ENCODE measurements around the gene SMCHD1.
A peak's percentile ranks its signal among the peaks of the same experiment; 100 is the strongest.
"Not testable (repeated sequence)": the region's sequence is repeated elsewhere in the genome, so short reads cannot be mapped to it uniquely, and the experiment has no call there.

The SMCHD1 gene

DNA sequence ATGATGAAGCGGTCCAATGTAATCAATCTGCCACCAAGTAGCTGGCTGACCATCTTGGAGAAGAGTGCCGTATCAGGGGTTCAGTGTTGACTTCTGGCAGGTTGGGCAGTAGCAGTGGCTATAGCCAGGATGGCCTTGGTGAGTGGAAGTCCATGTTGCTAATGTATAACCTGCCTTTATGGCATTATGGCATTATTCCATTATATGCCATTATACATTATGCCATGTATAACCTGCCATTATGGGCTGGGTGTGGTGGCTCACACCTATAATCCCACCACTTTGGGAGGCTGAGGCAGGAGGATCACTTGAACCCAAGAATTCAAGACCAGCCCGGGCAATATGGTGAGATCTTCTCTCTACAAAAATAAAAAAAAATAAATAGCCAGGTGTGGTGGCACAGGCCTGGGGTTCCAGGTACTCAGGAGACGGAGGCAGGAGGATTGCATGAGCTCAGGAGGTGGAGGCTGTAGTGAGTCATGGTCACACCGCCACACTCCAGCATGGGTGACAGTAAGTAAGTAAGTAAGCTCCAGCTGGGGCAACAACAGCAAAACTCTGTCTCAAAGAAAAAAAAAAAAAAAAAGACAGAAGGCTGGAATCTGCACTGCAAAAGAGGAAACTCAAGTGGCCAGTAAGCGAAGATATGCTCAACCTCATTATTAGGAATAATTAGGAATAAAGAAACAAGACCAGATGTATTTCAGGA lies 166.8 kb downstream of the SMCHD1 start:
- DNase-seq: no peak

DNA sequence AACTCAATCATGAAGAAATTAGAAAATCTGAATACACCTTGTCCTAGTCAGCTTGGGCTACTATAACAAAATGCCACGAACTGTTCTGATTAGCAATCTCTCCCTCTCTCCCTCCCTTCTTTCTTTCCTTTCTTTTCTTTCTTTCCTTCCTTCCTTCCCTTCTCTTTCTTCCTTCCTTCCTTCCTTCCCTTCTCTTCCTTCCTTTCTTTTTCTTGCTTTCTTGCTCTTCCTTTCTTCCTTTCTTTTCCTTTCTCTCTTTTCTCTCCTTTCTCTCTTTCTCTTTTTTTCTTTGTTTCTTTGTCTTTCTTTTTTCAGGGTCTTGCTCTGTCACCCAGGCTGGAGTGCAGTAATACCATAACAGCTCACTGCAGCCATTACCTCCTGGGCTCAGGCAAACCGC lies 167.7 kb downstream of the SMCHD1 start:
- no peak for DNase-seq

DNA sequence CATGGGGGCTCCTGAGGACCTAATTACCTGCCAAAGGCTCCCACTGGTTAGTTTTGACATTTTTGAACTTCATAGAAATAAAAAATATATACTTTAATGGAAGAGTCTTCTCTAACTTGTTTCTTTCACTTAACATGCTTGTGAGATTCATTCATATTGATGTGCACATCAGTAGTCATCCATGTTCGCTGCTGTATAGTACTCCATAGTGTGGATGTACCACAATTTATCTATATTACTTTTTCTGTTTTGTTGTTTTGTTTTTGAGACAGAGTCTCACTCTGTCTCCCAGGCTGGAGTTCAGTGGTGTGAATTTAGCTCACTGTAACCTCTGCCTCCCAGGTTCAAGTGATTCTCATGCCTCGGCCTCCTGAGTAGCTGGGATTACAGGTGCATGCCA lies 168.4 kb downstream of the SMCHD1 start:
- DNase-seq: no peak

DNA sequence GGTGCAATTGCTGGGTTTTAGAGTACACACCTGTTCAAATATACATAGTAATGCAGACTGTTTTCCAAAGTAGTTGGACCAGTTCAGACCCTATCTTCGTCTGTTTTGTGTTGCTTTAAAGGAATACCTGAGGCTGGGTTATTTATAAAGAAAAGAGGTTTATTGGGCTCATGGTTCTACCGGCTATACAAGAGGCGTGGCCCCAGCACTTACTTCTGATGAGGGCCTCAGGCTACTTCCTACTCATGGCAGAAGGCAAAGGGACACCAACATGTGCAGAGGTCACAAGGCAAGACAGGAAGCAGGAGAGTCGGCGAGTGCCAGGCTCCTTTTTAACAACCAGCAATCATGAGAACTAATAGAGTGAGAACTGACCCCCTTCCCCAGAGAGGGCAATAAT lies 169.3 kb downstream of the SMCHD1 start:
- no peak for DNase-seq

DNA sequence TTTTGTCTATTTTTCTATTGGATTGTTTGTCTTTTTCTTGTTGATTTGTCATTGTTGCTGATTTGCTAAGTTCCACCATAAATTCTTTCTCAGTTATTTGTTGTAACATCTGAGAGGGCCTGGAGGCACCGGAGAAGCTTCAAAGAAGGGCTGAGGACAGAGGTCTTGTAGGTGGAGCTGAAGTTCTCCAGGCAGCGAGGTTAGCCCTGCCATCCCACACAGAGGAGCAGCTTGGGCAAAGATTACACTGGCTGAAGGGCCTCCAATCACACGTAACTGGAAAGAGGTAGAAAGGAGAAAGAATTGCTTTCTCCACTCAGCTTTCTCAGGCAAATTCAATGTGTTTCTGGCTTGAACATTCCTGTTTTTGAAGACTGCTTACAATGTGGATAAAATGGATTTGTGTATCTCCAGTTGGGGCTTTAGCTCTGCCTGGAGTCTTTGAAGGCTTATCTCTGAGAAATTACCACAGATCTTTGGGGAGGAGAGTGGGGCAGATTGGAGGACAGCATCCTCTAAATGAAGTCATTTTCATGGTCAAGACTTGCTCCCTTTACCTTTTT lies 170.2 kb downstream of the SMCHD1 start:
- no peak for DNase-seq

DNA sequence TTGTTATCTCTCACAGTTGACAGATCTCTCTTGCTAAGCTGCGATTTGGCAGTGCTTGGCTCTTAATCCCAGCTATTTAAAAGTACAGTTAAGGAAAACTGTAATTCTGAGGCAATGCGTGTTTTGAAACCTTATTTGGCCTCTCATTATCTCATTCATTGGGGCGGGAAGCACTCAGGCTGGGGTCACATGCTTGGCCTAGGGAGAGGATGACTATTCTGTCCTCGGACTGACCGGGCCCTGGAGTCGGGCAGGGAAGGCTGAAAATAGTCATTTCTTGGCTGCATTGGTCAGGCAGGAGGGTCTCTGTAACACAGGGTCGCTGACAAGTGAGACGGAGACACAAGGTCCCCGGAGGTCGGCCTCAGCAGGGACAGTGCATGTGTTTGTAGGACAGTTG lies 171.1 kb downstream of the SMCHD1 start:
- no peak for DNase-seq

DNA sequence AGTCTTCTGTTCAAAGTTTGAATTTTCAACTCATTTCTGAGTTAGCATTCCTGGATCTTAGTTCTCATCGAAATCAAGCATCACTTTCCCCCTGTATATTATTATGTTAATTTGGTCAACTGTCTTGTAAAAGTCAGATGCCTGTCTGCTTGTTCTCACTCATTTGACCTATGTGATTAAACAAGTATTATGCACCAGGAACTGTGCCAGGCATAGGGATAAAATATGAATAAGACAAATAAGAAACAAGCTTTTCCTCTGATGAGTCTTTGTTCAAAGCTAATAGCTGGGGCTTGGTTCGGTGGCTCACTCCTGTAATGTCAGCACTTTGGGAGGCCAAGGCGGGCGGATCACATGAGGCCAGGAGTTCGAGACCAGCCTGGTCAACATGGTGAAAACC lies 171.5 kb downstream of the SMCHD1 start:
- no peak for DNase-seq

DNA sequence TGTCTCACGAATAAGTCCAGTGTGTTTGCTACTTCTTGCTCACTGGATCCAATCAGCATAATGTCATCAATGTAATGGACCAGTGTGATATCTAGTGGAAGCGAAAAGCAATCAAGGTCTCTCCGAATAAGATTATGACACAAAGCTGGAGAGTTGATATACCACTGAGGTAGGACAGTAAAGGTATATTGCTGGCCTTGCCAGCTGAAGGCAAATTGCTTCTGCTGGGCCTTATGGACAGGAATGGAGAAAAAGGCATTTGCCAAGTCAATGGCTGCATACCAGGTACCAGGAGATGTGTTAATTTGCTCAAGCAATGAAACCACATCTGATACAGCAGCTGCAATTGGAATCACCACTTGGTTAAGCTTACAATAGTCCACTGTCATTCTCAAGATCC lies 180.6 kb downstream of the SMCHD1 start:
- DNase-seq: not testable (repeated sequence)

DNA sequence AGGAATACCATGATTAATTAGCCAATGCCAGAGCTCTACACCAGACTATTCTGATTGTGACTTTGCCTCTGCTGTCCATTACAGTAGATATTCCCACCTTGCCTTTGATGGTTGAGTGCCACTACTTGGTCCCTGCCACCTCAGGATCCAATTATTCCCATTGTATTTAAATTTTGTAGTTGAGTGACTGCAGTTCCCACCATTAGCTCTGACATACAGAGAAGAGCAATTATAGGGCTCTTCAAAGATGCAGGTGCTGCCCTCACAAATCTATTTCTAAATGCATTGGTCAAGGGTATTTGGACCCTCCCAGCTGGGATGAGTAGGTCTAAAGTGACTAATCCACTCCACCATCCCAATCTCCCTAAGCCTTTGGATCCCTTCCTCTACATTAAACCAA lies 181.8 kb downstream of the SMCHD1 start:
- not testable (repeated sequence) for DNase-seq

DNA sequence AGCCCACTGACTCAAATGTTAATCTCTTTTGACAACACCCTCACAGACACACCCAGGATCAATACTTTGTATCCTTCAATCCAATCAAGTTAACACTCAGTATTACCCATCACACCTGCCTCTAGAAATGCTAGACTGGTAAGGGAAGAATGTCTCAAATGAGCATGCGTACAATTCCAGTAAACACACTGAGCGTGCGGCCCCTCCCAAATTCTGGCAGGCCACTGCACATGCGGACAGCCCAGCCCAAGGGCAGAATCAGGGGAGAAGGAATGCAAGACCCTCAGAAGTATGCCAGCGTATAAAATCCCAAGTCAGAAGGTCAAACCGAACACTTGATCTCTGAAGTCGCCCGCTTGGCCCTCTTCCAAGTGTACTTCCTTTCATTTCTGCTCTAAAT lies 183.7 kb downstream of the SMCHD1 start:
- no peak for DNase-seq

DNA sequence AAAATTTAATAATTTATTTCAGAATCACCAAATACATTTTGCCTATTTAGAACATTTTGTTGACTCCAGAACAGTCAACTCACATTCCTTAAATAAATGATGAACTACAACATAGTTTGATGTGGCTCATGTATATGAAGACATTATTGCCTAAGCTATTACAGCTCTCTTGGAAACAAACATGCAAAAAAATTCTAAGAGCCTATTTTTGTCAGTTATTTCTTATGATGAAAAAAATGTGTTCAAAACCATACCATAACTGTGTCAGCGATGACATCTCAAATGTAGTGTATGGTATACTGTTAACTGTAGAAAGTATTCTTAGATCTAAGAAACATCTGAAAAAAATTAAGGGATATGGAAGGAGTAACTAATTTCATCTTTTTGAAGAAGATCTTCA lies 185.0 kb downstream of the SMCHD1 start:
- no peak for DNase-seq

DNA sequence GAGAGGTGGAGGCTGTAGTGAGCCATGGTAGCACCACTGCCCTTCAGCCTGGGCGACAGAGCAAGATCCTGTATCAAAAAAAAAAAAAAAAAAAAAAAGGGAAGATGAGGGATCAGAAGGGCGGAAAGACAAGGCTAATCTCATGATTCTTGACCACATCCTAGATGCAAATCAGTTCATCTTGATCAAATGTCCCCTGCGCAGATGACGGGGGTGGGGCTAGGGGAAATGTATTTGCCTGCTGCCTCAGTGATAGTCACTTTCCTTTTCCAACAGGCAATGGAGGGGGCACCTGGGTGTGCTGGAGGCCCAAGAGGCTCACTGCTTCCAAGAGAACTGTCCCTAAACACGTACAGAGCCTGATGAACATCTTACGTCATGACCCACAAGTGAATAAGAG lies 187.6 kb downstream of the SMCHD1 start:
- DNase-seq: no peak

DNA sequence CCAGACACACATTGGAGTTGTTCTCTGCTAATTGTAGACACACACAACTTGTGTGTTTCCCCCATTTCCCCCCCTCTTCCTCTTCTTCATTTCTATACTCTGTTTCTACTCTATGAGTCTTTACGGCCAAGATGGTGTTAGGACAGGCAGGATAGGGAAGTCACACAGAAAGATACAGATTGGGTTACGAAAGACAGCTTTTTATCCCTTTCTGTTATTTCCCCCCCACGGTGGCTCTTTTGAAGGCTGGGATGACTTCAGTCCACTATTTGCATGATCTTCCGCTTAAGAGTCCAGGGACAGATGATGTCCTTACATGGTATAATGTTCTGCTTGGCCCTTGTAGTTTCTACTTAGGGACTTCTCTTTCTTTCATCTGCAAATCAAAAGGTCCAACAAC lies 189.6 kb downstream of the SMCHD1 start:
- no peak for DNase-seq

DNA sequence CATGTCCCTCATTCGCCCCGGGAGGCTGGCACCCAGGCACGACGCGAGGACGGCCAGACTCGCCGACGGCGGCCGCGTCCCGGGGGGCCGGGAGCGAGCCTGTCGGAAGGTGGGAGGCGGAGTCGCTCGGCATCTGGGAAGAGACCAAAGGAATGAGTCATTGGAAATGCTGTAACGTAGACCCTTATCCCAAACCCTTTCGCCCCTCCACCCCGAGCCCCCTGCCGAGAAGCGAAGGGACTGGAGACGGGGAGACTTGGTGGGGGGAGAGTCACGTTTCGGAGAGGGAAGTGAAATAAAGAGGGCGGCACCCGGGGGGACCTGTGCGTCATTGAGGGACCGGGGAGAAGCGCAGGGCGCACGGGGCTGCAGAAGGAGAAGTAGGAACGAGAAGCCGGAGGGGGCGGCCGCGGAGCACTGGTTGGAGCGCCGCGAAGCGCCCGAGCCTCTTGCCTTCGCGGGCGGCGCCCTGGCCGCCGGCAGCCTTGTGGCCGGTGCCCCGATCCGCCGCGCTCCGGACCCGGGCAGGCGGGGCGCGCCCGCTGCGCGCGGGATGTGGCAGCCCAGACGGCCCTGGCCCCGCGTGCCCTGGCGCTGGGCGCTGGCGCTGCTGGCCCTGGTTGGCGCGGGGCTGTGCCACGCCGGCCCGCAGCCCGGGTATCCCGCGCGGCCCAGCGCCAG lies 191.2 kb downstream of the SMCHD1 start, which contains the start of gene EMILIN2:
Gene EMILIN2, plus strand, starts transcription at position 371 of the 681 bp plus-strand sequence. Its CDS starts 183 bp downstream, at position 554.
- peak; percentile 44 for DNase-seq

DNA sequence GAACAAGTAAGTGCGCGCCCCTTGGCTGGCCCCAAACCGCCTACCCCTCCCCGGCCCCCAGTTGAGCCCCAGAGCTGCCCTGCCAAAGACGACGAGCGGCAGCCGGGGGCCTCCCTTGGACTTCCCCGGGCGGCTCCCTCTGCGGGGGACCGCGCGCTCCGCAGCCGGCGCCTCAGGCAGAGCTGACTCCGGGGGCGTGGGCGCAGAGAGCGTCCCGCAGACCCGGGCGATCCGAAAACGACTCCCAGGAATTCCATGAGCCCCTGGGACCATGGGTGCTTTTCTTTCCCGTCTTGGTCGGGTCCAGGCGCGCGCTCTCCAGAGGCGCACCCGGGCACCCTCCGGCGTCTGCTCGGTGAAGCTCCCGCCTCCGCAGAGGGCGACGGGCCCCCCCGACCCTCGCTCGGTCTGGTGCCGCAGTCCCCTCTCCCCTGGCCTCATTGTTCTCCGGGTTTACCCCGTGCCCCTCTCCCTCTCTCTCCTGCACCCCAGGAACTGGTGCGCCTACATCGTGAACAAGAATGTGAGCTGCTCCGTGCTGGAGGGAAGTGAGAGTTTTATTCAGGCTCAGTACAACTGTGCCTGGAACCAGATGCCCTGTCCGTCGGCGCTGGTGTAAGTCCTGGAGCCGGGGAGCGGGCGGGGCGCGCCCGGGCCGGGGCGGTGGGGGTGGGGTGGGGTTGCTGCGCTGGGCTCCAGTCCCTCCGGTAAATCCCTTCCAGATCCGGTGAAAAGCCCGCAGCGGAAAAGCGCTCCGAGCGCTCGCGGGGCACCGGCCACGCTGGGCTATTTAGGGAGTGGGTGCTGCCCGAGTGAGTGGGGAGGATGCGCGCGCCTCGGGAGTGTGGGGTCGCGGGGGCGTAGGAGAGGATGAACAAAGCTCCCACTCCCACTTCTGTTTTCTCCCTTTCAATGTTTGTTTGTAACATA lies 192.1 kb downstream of the SMCHD1 start:
- no peak for DNase-seq

DNA sequence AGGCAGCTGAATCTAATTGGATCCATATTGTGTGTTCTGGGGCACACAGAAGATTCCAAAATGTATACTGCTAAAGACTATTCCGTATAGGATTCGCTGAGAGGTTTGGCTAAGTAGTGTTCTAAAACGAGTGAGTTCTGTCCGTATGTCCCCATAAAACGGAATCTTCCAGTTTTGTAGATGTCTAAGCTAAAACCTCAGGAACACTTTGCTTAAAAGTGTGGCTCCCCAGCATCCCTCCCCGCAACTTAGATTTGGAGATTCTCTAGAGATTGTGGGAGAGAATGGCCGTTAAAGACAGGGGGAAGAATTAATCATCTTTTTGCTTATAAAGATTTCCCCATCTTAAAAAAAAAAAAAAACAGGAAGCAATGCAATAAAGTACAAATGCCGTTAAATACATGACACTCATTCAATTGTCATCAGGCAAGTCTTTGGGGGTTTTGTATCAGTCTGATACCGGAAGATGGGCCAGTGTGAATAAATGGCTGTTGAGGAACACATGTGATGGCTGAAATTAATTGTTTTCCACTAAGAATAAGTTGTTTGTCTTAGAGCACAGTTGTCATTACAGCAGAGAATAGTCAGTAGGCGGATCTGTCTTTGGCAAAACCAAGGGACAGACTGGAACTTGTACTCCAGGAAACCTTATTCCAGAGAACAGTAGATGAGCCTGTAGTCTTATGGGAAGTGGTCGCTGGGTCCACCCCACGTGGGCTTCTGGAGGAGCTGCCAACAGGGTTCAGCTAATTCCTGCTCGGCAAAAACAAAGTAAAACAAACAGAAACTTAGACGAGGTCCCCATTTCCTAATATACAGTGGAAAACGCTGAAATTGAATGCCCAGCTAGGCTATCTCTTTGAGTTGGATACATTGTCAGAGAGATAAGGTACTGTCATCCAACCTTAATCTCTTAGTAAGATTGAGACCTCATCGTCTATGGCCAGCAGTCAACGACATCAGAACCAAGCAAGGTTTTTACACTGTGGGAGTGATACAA lies 193.0 kb downstream of the SMCHD1 start:
- DNase-seq: no peak

DNA sequence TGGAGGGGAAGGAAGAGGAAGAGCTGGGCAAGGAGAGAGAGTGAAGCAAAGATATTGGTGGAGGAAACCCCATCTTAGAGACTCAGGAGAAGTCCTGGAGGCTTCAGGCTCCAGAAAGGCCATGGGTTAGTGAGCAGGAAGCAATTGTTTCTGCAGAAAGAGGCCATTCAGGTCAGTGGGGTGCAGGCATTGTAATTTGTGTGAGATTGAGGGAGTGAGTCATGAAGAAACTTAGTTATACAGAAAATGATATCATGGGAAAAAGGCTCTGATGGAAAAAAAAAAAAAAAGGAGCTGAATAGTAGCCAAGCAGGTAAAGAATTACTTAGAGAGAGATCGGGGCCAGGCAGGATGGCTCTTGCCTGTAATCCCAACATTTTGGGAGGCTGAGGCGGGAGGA lies 195.3 kb downstream of the SMCHD1 start:
- no peak for DNase-seq

DNA sequence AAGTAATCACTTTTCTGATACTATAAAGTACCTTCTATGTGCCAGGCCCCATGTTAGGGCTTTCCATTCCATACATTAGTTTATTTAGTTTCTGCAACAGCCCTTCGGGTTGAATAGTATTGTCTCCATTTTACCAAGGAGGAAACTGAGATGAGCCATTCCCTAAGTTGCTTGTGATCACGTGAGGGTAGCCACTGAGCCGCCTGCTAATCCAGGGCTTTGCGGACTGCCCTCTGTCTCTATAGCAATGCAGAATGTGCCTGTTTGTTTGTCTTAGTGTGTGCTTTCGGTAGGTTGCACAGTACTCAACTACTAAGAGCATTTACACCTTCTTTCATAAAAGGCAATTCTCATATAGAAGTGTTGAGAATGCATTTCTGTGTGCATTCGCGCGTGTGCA lies 196.2 kb downstream of the SMCHD1 start:
- no peak for DNase-seq

DNA sequence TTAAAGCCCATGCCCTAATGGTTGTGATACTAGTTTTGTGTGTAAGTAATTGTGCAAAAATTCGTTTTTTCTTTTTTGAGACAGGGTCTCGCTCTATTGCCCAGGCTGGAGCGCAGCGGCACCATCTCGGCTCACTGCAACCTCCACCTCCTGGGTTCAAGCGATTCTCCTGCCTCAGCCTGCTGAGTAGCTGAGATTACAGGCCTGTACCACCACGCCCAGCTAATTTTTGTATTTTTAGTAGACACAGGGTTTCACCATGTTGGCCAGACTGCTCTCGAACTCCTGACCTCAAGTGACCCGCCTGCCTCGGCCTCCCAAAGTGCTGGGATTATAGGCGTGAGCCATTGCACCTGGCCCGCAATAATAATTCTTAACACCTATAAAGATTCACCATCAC lies 196.9 kb downstream of the SMCHD1 start:
- DNase-seq: not testable (repeated sequence)

DNA sequence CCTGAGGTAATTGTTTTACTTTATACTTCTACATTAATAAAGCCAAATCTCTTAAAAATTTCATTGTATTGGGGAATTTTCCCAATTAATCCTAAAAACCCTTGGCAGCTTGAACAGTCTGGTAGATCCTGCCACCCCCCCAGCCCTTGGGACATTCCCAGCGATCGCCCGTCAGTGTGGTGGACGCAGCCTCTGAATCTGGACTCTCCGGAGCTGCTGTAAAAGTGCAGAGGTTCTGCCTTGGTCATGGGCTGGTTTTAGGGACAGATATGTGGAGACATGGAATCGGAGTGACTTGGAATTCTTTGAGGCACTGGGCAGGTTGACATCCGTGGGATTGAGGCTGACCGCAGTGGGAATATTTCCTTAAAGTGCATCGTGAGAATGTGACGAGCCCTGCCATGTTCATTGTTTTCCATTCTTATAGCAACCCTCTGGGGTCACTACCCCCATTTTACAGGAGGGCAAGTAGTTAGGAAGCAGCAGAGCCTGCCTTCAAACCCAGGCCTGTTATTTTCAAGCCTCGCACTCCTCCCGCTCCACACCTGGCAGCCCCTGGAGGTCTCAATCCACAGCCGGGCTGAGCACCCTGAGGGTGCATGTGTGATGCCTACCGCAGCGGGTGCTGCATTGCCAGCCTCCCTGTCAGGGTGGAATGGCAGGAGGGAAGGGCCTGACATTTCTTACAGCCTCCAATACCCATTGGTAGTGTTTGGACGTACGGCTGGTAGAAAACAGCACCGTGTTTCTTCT lies 197.8 kb downstream of the SMCHD1 start:
- no peak for DNase-seq

Measured in CD4-positive, alpha-beta T cell treated with Interleukin-4 for 4 hours (primary cell).